Measurements from ENCODE around the gene PEX6.

Gene PEX6

DNA sequence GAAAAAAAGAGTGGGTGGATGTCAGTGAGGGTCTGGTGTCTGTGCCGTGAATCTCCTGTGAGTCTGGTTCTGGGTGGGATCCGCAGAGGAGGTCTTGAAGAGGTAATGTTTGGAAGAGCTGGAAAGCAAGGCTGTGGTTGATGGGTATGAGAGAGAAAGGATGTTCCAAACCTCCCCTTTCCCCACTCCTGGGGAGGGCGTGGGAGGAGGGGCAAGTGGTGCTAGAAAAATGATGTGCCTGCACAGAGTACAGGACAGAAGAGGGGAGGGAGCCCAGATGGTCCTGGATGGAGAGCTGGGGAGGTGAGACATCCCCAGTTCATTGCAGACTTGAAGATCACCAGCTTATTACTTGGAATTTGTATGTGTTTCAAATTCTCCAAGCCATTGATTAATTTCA is 46.6 kb downstream of the PEX6 start:
- no peak for DNase-seq

DNA sequence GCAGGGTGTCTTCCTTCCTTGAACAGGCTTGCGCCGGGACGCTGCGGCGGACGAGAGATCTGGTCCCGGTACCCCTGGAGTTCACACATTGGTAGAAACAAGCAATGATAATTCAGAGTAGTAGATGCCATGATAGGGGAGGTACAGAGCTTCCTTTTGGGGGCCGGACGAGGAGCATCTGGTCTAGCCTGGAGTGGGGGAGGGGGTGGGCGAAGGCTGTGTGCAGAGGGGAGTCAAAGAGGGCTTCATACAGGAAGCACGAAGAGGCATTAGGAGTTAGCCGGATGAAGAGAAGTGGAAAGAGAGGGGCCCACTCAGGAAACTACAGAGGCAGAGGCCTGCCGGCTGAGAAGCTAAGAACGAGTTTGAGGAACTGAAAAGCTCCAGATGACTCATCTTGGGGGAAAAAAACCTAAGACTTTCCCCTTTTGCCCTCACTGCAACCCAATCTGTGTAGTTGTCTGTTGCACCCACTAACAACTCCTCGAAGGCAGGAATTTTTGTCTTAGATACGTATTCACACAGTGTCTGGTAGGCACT is 49.1 kb downstream of the PEX6 start:
- peak; percentile 78 to 85 for DNase-seq

DNA sequence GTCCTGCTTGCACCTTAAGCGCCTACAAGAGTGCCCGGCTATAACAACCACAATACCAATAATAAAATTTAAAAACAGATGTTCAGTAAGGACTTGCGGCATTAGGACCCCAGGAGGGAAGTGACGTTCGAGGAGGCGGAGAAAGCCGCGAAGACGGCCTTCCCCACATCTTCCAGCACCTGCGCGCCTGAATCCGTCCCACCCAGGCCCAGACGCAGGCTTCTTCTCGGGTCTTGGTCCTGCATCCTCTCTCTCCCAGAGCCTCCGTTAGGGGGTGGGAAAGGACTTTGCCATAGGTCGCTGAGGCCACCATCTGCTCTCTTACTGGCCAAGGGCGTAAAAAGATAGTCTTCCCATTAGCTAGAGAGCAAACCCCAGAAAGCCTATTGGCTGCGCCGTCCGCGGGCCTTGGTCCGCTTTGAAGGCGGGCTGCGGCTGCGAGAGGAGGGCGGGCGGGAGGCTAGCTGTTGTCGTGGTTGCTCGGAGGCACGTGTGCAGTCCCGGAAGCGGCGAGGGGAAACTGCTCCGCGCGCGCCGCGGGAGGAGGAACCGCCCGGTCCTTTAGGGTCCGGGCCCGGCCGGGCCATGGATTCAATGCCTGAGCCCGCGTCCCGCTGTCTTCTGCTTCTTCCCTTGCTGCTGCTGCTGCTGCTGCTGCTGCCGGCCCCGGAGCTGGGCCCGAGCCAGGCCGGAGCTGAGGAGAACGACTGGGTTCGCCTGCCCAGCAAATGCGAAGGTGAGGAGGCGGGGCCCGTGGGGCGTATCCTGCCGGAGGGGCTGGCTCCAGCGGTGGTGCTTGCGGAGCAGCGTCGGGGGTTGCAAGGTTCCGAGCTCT is 49.8 kb downstream of the PEX6 start, which contains the start of gene CNPY3:
CNPY3 (plus strand) TSS at position 495 of the 835 bp plus-strand sequence; CDS start at position 586, 91 bp downstream.
- DNase-seq = peak; percentile 97 to 99

DNA sequence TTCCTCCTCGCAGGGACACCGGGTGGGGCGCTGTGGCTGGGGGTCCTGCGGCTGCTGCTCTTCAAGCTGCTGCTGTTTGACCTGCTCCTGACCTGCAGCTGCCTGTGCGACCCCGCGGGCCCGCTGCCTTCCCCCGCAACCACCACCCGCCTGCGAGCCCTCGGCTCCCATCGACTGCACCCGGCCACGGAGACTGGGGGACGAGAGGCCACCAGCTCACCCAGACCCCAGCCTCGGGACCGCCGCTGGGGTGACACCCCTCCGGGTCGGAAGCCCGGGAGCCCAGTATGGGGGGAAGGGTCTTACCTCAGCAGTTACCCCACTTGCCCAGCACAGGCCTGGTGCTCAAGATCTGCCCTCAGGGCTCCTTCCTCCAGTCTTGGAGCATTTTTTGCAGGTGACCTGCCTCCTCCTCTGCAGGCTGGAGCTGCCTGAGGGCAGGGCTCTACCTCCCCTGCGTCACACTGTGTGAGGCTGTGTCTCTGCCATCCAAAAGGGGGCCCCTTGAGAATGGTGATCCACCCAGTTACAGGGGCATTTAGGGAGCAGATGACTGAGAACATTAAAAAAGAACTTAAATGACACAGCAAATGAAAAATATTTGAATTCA is 53.6 kb downstream of the PEX6 start:
- no peak for DNase-seq

DNA sequence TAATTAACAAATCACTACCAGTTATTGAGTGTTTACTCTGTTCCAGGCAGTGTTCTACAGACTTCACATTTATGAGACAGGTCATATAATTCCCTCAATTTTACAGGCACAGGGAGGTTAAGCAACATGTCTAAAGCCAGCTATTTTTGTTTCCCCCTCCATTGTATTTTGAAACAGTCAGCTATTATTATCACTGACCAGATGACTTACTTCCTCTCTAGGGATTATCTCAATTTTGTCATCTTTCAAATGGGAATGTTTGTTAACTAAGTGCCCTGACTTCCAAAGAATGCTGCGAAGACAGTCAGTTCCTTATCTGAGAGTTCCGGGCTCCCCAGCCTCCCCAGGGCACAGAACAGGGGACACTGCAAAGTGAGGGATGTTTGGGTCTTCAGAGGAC is 55.3 kb downstream of the PEX6 start:
- DNase-seq = no peak

DNA sequence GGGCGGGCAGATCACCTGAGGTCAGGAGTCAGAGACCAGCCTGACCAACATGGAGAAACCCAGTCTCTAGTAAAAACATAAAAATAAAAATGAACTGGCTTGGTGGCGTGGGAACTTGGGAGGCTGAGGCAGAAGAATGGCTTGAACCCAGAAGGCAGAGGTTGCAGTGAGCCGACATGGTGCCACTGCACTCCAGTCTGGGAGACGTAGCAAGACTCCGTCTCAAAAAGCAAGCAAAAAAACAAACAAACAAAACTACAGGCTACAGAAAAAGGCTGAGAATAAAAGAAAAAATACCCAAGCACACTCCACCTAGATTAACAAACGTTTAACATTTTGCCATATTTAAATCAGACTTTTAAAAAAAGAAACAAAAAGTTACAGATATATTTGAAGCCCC is 57.2 kb downstream of the PEX6 start:
- no peak for DNase-seq

DNA sequence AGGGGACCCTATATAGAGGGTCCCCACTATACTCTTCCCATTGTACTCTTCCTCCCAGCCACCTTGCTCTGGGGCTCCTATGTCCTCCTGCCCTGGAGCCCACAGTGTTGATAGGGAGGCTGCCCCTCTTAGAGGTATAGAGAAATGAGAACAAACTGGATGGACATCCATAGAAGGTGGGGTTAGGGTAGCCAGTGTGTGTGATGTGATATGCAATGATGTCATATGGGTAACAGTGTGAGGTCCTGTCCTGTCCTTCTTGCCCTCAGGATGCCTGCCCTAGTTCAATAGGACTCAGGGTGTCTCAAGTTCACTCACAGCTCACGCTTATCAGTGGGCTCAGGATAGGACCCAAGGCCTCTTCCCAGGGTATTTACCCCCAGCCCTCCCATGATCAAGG is 62.7 kb downstream of the PEX6 start:
- DNase-seq = no peak

DNA sequence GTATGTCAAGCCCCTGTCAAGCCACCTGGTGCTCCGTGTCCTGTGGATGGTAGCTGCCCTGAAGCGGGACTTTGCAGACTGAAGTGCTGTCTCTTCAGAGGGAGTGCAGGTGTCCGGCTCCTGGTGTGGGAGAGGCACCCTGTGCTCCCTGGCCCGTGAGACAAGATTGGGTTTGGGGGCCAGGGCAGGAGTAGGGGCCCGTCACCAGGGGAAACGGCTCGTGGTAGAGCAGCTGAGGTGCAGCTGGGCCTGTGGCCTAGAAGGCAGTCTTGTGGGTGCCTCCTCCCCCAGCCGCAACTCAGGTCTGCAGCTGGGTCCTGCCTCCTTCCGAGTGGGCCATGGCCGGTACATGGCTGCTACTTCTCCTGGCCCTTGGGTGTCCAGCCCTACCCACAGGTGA is 63.2 kb downstream of the PEX6 start, which contains the start of gene PTCRA:
PTCRA (plus strand) TSS at position 322 of the 400 bp plus-strand sequence; CDS start at position 339, 17 bp downstream.
- no peak for DNase-seq

DNA sequence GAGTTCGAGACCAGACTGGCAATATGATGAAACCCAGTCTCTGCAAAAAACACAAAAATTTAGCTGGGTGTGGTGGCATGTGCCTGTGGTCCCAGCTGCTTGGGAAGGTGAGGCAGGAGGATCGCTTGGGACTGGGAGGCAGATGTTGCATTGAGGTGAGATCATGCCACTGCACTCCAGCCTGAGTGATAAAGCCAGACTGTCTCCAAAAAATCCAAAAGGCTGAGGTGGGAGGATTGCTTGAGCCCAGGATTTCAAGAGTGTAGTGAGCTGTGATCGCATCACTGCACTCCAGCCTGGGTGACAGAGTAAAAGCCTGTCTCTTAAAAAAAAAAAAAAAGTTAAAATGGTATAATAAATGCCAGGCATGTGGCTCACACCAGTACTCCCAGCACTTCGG is 64.4 kb downstream of the PEX6 start:
- DNase-seq = no peak

Data from NCI-H524 (cell line).